ENCODE data around the gene STK24.
A peak's percentile ranks its signal among the peaks of the same experiment; 100 is the strongest.

The STK24 gene

GRCh38 chr13:98451676-98452470, 125.0 kb downstream of the STK24 start:
- no peak for DNase-seq (ENCODE audit: low read depth in 2 of 2)

- DNase-seq (ENCODE audit: low read depth in 2 of 2) = no peak
Measured at GRCh38 chr13:98450539-98451111, 126.3 kb downstream of the STK24 start.

- DNase-seq (ENCODE audit: low read depth in 2 of 2) = no peak
Measured at GRCh38 chr13:98450026-98450425, 126.9 kb downstream of the STK24 start.

GRCh38 chr13:98449273-98449672, 127.6 kb downstream of the STK24 start:
- no peak for DNase-seq (ENCODE audit: low read depth in 2 of 2)

GRCh38 chr13:98448642-98448928, 128.3 kb downstream of the STK24 start:
- no peak for DNase-seq (ENCODE audit: low read depth in 2 of 2)

- no peak for DNase-seq (ENCODE audit: low read depth in 2 of 2)
Measured at GRCh38 chr13:98447881-98448641, 128.8 kb downstream of the STK24 start.

GRCh38 chr13:98447130-98447529, 129.8 kb downstream of the STK24 start:
- DNase-seq (ENCODE audit: low read depth in 2 of 2) = no peak

GRCh38 chr13:98446234-98446621, 130.7 kb downstream of the STK24 start:
- DNase-seq (ENCODE audit: low read depth in 2 of 2) = no peak

GRCh38 chr13:98445340-98446233, 131.3 kb downstream of the STK24 start:
- no peak for DNase-seq (ENCODE audit: low read depth in 2 of 2)

- no peak for DNase-seq (ENCODE audit: low read depth in 2 of 2)
Measured at GRCh38 chr13:98444381-98444780, 132.5 kb downstream of the STK24 start.

GRCh38 chr13:98443800-98444325, 133.0 kb downstream of the STK24 start:
- no peak for DNase-seq (ENCODE audit: low read depth in 2 of 2)

- DNase-seq (ENCODE audit: low read depth in 2 of 2) = peak; percentile 42 to 45
Measured at GRCh38 chr13:98443329-98443728, 133.6 kb downstream of the STK24 start.

GRCh38 chr13:98442391-98443230, 134.3 kb downstream of the STK24 start:
- DNase-seq (ENCODE audit: low read depth in 2 of 2) = no peak

GRCh38 chr13:98441056-98441676, 135.7 kb downstream of the STK24 start:
- DNase-seq (ENCODE audit: low read depth in 2 of 2) = no peak

GRCh38 chr13:98440390-98441055, 136.4 kb downstream of the STK24 start:
- DNase-seq (ENCODE audit: low read depth in 2 of 2) = no peak

GRCh38 chr13:98439896-98440295, 137.0 kb downstream of the STK24 start:
- DNase-seq (ENCODE audit: low read depth in 2 of 2) = no peak

- no peak for DNase-seq (ENCODE audit: low read depth in 2 of 2)
Measured at GRCh38 chr13:98439126-98439828, 137.6 kb downstream of the STK24 start.

GRCh38 chr13:98438246-98439125, 138.4 kb downstream of the STK24 start:
- DNase-seq (ENCODE audit: low read depth in 2 of 2) = no peak

Measured in fibroblast of skin of left quadriceps (primary cell).